ENCODE measurements around the gene OPRL1.

DNA sequence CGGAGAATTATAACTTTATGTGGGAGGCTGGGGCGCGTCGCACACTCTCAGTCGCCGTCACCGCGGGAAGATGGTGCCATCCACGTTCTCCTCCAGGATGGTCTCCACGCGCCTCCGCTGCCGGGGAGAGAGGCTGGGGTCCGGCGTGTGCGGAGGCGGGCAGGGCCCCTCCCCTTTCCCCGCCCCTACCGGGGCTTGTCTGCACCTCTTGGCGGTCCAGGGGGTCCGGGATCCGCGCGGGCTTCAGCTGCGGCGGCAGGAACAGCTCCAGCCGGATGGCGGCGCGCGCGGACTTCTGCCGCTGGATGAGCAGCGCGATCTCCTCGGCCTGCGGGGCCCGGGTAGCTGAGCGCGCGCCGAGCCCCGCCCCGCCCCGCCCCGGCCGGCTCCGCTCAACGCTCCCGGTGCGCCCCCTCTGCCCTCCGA is 3.5 kb downstream of the OPRL1 start:
- TF ChIP-seq, protein P1, sequence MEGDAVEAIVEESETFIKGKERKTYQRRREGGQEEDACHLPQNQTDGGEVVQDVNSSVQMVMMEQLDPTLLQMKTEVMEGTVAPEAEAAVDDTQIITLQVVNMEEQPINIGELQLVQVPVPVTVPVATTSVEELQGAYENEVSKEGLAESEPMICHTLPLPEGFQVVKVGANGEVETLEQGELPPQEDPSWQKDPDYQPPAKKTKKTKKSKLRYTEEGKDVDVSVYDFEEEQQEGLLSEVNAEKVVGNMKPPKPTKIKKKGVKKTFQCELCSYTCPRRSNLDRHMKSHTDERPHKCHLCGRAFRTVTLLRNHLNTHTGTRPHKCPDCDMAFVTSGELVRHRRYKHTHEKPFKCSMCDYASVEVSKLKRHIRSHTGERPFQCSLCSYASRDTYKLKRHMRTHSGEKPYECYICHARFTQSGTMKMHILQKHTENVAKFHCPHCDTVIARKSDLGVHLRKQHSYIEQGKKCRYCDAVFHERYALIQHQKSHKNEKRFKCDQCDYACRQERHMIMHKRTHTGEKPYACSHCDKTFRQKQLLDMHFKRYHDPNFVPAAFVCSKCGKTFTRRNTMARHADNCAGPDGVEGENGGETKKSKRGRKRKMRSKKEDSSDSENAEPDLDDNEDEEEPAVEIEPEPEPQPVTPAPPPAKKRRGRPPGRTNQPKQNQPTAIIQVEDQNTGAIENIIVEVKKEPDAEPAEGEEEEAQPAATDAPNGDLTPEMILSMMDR (IDR thresholded peaks at IDR 0.05): peak in 3 of 4 experiments; percentile 31 to 64 (median 58)
- TF ChIP-seq POLR2A (IDR thresholded peaks at IDR 0.05) (no peak), POLR2AphosphoS5 (IDR thresholded peaks at IDR 0.05) (no peak)
